NCI-H2196 treated with DMSO at 0.1 percent for 48 hours (cell line): ENCODE data around the gene RPS19BP1.

ENCODE experiments used
- DNase-seq: peaks from one replicate; lab custom pipeline; 2025; ENCODE audit not compliant: unreplicated experiment; lab: John Stamatoyannopoulos, UW

The RPS19BP1 gene

GRCh38 chr22:39559456-39560105 lies 27.0 kb upstream of the RPS19BP1 start:
- no peak for DNase-seq

- DNase-seq, result no peak
These were observed 26.4 kb upstream of the RPS19BP1 start for GRCh38 chr22:39558950-39559349.

- no peak for DNase-seq
These were observed 25.7 kb upstream of the RPS19BP1 start for GRCh38 chr22:39558254-39558727.

GRCh38 chr22:39556970-39557841 lies 24.7 kb upstream of the RPS19BP1 start:
- DNase-seq, result no peak

- DNase-seq, result no peak
These were observed 21.6 kb upstream of the RPS19BP1 start for GRCh38 chr22:39554151-39554550.

- DNase-seq, result no peak
These were observed 20.9 kb upstream of the RPS19BP1 start for GRCh38 chr22:39553429-39553828.

GRCh38 chr22:39547587-39547947 lies 15.0 kb upstream of the RPS19BP1 start:
- no peak for DNase-seq

- no peak for DNase-seq
These were observed 14.5 kb upstream of the RPS19BP1 start for GRCh38 chr22:39546889-39547586.

GRCh38 chr22:39545386-39546365 lies 13.1 kb upstream of the RPS19BP1 start:
- no peak for DNase-seq

GRCh38 chr22:39543095-39543494 lies 10.5 kb upstream of the RPS19BP1 start:
- no peak for DNase-seq

- no peak for DNase-seq
These were observed 5.4 kb upstream of the RPS19BP1 start for GRCh38 chr22:39537975-39538374.

GRCh38 chr22:39536711-39537110 lies 4.2 kb upstream of the RPS19BP1 start:
- no peak for DNase-seq

GRCh38 chr22:39535831-39536449 lies 3.4 kb upstream of the RPS19BP1 start:
- no peak for DNase-seq

- no peak for DNase-seq
These were observed 2.8 kb upstream of the RPS19BP1 start for GRCh38 chr22:39535357-39535725.

- DNase-seq, result peak; percentile 38
These were observed 2.2 kb upstream of the RPS19BP1 start for GRCh38 chr22:39534591-39535356.

- DNase-seq, result no peak
These were observed 1.6 kb upstream of the RPS19BP1 start for GRCh38 chr22:39534092-39534506.

- no peak for DNase-seq
These were observed 1.7 kb downstream of the RPS19BP1 start for GRCh38 chr22:39530692-39531331.

GRCh38 chr22:39530116-39530515 lies 2.4 kb downstream of the RPS19BP1 start:
- no peak for DNase-seq

GRCh38 chr22:39529487-39529851 lies 3.1 kb downstream of the RPS19BP1 start:
- DNase-seq, result no peak
